Measurements from ENCODE around the gene UNC119B.

DNA sequence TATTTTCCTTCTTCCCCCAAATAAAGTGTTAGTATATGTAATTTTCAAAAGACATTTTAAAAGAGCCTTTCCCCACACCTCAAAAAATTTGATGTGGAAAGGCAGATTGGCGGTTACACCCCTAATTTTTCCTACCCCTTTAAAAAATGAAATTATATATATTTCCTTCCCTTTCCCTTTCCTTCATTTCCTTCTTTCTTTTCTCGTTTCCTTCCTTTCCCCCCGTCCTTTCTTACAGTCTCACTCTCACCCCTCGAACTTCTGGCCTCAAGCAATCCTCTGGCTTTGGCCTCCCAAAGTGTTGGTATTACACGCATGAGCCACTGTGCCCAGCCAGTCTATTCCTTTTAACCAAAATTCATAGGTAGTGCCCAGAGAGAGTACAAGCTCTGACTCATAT is 4.2 kb upstream of the UNC119B start:
- TF ChIP-seq, protein P1, sequence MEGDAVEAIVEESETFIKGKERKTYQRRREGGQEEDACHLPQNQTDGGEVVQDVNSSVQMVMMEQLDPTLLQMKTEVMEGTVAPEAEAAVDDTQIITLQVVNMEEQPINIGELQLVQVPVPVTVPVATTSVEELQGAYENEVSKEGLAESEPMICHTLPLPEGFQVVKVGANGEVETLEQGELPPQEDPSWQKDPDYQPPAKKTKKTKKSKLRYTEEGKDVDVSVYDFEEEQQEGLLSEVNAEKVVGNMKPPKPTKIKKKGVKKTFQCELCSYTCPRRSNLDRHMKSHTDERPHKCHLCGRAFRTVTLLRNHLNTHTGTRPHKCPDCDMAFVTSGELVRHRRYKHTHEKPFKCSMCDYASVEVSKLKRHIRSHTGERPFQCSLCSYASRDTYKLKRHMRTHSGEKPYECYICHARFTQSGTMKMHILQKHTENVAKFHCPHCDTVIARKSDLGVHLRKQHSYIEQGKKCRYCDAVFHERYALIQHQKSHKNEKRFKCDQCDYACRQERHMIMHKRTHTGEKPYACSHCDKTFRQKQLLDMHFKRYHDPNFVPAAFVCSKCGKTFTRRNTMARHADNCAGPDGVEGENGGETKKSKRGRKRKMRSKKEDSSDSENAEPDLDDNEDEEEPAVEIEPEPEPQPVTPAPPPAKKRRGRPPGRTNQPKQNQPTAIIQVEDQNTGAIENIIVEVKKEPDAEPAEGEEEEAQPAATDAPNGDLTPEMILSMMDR (IDR thresholded peaks at IDR 0.05; ENCODE audit: poor library complexity) = no peak
- no peak for TF ChIP-seq EZH2phosphoT487 (IDR thresholded peaks at IDR 0.05; ENCODE audit: low read depth, severe bottlenecking, unreplicated experiment)
- TF ChIP-seq EZH2 (IDR thresholded peaks at IDR 0.05; ENCODE audit: borderline replicate concordance) = no peak
